Ishikawa (cell line): Measurements from ENCODE around the gene TAL1.

ENCODE experiments used
- CEBPB ChIP-seq: IDR thresholded peaks from 2 replicates; pipeline ENCODE4 v1.6.1; 2012
- CREB1 ChIP-seq: IDR thresholded peaks from 2 replicates; pipeline ENCODE4 v1.6.1; 2012; ENCODE audit warnings: low read depth
- EGR1 ChIP-seq: IDR thresholded peaks from 2 replicates; pipeline ENCODE4 v1.6.1; 2012
- EP300 ChIP-seq: IDR thresholded peaks from 2 replicates; pipeline ENCODE4 v1.6.1; 2012; ENCODE audit warnings: borderline replicate concordance
- FOXM1 ChIP-seq: IDR thresholded peaks from 2 replicates; pipeline ENCODE4 v1.6.1; 2012; ENCODE audit warnings: low read depth, borderline replicate concordance
- MAX ChIP-seq: IDR thresholded peaks from 2 replicates; pipeline ENCODE4 v1.6.1; 2012
- NFIC ChIP-seq: IDR thresholded peaks from 2 replicates; pipeline ENCODE4 v1.6.1; 2012
- RAD21 ChIP-seq: IDR thresholded peaks from 2 replicates; pipeline ENCODE4 v1.6.1; 2012; ENCODE audit warnings: low read depth
- TAF1 ChIP-seq: IDR thresholded peaks from 2 replicates; pipeline ENCODE4 v1.6.1; 2012; ENCODE audit warnings: low read depth, mild to moderate bottlenecking
- TCF12 ChIP-seq: IDR thresholded peaks from 2 replicates; pipeline ENCODE4 v1.6.1; 2012; ENCODE audit warnings: low read depth
- TEAD4 ChIP-seq: IDR thresholded peaks from 2 replicates; pipeline ENCODE4 v1.6.1; 2012
- YY1 ChIP-seq: IDR thresholded peaks from 2 replicates; pipeline ENCODE4 v1.6.1; 2012; ENCODE audit warnings: low read depth
- ZBTB7A ChIP-seq: IDR thresholded peaks from 2 replicates; pipeline ENCODE4 v1.6.1; 2012; ENCODE audit warnings: low read depth
- TF ChIP-seq, protein P1 (sequence below): IDR thresholded peaks from 2 replicates; pipeline ENCODE4 v1.6.1; 2012
- TF ChIP-seq, protein P2 (sequence below): IDR thresholded peaks from 2 replicates; pipeline ENCODE4 v1.6.1; 2012; ENCODE audit warnings: low read depth, mild to moderate bottlenecking

Gene TAL1

DNA sequence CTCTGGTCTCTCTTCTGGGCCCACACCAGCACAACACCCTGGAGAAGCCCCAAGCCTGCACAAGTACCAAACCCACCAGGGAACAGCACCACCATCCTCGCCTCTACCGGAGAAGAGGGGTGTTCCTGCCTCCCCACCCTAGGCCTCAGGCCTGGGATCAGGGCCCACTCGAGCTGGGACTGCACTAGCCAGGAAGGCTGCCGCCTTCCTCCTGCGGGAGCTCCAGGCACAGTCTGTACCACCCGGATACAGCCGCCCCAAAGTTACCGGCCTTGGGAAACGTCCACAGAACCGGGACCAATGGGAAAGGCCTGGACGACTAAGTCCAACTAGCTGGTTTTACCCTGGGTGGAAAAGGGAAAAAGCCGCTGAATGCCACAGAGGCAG lies 3.4 kb downstream of the TAL1 start:
- TF ChIP-seq ZBTB7A (no peak), YY1 (no peak), EGR1 (no peak)

GRCh38 chr1:47227341-47228232 lies 4.4 kb downstream of the TAL1 start:
- TF ChIP-seq, protein P1, sequence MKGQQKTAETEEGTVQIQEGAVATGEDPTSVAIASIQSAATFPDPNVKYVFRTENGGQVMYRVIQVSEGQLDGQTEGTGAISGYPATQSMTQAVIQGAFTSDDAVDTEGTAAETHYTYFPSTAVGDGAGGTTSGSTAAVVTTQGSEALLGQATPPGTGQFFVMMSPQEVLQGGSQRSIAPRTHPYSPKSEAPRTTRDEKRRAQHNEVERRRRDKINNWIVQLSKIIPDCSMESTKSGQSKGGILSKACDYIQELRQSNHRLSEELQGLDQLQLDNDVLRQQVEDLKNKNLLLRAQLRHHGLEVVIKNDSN, result no peak
- TF ChIP-seq ZBTB7A, result no peak
- TF ChIP-seq, protein P2, sequence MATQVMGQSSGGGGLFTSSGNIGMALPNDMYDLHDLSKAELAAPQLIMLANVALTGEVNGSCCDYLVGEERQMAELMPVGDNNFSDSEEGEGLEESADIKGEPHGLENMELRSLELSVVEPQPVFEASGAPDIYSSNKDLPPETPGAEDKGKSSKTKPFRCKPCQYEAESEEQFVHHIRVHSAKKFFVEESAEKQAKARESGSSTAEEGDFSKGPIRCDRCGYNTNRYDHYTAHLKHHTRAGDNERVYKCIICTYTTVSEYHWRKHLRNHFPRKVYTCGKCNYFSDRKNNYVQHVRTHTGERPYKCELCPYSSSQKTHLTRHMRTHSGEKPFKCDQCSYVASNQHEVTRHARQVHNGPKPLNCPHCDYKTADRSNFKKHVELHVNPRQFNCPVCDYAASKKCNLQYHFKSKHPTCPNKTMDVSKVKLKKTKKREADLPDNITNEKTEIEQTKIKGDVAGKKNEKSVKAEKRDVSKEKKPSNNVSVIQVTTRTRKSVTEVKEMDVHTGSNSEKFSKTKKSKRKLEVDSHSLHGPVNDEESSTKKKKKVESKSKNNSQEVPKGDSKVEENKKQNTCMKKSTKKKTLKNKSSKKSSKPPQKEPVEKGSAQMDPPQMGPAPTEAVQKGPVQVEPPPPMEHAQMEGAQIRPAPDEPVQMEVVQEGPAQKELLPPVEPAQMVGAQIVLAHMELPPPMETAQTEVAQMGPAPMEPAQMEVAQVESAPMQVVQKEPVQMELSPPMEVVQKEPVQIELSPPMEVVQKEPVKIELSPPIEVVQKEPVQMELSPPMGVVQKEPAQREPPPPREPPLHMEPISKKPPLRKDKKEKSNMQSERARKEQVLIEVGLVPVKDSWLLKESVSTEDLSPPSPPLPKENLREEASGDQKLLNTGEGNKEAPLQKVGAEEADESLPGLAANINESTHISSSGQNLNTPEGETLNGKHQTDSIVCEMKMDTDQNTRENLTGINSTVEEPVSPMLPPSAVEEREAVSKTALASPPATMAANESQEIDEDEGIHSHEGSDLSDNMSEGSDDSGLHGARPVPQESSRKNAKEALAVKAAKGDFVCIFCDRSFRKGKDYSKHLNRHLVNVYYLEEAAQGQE, result no peak

DNA sequence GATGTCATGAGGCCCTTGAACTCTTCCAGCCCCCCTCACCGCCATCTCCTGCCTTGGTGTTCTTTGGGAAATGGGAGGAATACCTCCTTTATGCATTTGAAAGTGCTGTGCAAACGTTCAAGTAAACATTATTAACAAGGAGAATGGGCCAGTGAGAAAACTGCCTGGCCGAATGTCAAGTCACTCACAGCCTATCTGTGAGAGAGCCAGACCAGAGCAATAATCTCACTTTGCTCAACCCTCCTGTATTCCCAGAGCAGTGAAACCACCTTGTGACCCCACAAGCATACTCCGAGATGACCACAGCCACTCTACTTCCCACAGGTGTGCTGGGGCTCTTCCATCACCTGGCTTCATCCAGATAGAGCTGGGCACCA lies 5.2 kb downstream of the TAL1 start:
- TF ChIP-seq TEAD4 (no peak), FOXM1 (no peak), ZBTB7A (no peak), CREB1 (no peak), CEBPB (no peak), EP300 (no peak), YY1 (no peak), TAF1 (no peak), MAX (no peak), RAD21 (no peak), EGR1 (no peak), TCF12 (no peak), NFIC (no peak)
- TF ChIP-seq, protein P1, result no peak
- TF ChIP-seq, protein P2, result no peak

DNA sequence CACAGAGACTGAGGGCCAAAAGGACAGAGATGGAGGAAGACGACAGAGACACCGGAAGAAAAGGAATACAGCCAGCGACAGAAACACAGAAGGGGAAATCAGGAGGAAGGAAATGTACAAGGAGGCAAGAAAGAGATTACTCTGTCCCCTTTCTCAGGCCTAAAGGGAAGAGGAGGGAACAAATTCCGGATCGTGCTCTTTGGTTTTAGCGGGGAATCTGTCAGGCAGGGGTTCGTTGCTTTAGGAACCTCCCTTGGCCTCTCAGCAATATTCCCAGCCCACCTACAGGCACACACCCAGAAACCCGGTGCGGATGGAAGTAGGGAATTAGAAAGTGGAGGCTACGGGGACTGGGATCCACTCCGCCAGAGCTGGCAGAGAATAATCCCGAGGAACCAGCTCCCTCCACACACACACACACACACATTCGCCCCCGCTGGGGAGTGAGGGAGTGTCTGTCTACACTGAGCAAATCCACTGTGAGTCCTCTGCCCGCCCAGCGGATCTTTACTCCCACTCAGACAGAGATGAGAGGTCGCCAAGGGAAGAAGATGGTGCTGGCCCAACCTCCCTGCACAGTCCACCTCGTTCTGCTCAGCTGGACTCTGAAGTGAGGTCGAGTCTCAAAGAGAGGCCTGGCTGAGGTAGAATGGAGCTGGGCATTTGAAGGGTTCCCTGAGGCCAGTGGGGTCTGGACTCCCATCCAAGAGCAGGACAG lies 5.7 kb downstream of the TAL1 start:
- TF ChIP-seq CEBPB (no peak), RAD21 (no peak), EGR1 (no peak), TAF1 (no peak), FOXM1 (no peak), CREB1 (no peak), EP300 (no peak), NFIC (no peak), MAX (no peak), TCF12 (no peak), YY1 (no peak), TEAD4 (no peak), ZBTB7A (no peak)
- TF ChIP-seq, protein P1, result no peak
- TF ChIP-seq, protein P2, result no peak
